SIG-M5 treated with dmso at 0.1 percent for 504 hours (cell line): Measurements from ENCODE around the gene VAV3.

Experiments used
- DNase-seq: peaks from one replicate; lab custom pipeline; 2025; ENCODE audit not compliant: unreplicated experiment; lab: John Stamatoyannopoulos, UW

The VAV3 gene

GRCh38 chr1:107691540-107691939, 273.4 kb downstream of the VAV3 start:
- no peak for DNase-seq

- DNase-seq = no peak
Observed at GRCh38 chr1:107690491-107690890, 274.5 kb downstream of the VAV3 start.

- no peak for DNase-seq
Observed at GRCh38 chr1:107689733-107690132, 275.2 kb downstream of the VAV3 start.

GRCh38 chr1:107689159-107689558, 275.8 kb downstream of the VAV3 start:
- DNase-seq = peak; percentile 30

- DNase-seq = peak; percentile 88
Observed at GRCh38 chr1:107687849-107688753, 276.9 kb downstream of the VAV3 start.

- no peak for DNase-seq
Observed at GRCh38 chr1:107683683-107684082, 281.3 kb downstream of the VAV3 start.

- DNase-seq = peak; percentile 24
Observed at GRCh38 chr1:107683191-107683657, 281.8 kb downstream of the VAV3 start.

- no peak for DNase-seq
Observed at GRCh38 chr1:107682467-107682866, 282.5 kb downstream of the VAV3 start.

GRCh38 chr1:107681001-107681479, 283.9 kb downstream of the VAV3 start:
- DNase-seq = no peak

- no peak for DNase-seq
Observed at GRCh38 chr1:107680579-107680985, 284.4 kb downstream of the VAV3 start.

- no peak for DNase-seq
Observed at GRCh38 chr1:107679411-107679953, 285.5 kb downstream of the VAV3 start.

GRCh38 chr1:107678993-107679392, 286.0 kb downstream of the VAV3 start:
- DNase-seq = no peak

- DNase-seq = no peak
Observed at GRCh38 chr1:107677697-107678096, 287.3 kb downstream of the VAV3 start.

- no peak for DNase-seq
Observed at GRCh38 chr1:107674486-107674885, 290.5 kb downstream of the VAV3 start.

GRCh38 chr1:107673006-107673405, 292.0 kb downstream of the VAV3 start:
- no peak for DNase-seq

GRCh38 chr1:107670397-107671040, 294.5 kb downstream of the VAV3 start:
- no peak for DNase-seq

GRCh38 chr1:107669996-107670395, 295.0 kb downstream of the VAV3 start:
- no peak for DNase-seq

GRCh38 chr1:107668762-107669161, 296.2 kb downstream of the VAV3 start:
- no peak for DNase-seq

- no peak for DNase-seq
Observed at GRCh38 chr1:107666493-107666892, 298.5 kb downstream of the VAV3 start.

- no peak for DNase-seq
Observed at GRCh38 chr1:107664982-107665925, 299.7 kb downstream of the VAV3 start.

GRCh38 chr1:107662971-107663370, 302.0 kb downstream of the VAV3 start:
- DNase-seq = no peak
